Type B pancreatic cell (in vitro differentiated cells): Measurements from ENCODE around the gene NCF4. TPM values are rescaled to one million over a fixed set of nuclear protein-coding genes. Genes with fewer than 3 reads are reported as not detected.

Experiments used
- DNase-seq: peaks from one replicate; pipeline ENCODE4 v3.0.0; 2021; ENCODE audit warnings: mixed read lengths; ENCODE audit not compliant: unreplicated experiment; ENCODE audit errors: extremely low spot score
- H3K27ac Mint-ChIP-seq: 2 replicates; pipeline ENCODE4 v1.8.0; 2021; ENCODE audit warnings: mild to moderate bottlenecking, mixed read lengths
- H3K27me3 Mint-ChIP-seq: 2 replicates; pipeline ENCODE4 v1.8.0; 2021; ENCODE audit warnings: mixed read lengths
- H3K36me3 Mint-ChIP-seq: 2 replicates; pipeline ENCODE4 v1.8.0; 2021; ENCODE audit warnings: mixed read lengths
- H3K4me1 Mint-ChIP-seq: one replicate; pipeline ENCODE4 v1.8.0; 2021; ENCODE audit warnings: mixed read lengths; ENCODE audit not compliant: unreplicated experiment
- H3K4me3 Mint-ChIP-seq: 2 replicates; pipeline ENCODE4 v1.8.0; 2021; ENCODE audit warnings: mild to moderate bottlenecking, mixed read lengths
- H3K9me3 Mint-ChIP-seq: 2 replicates; pipeline ENCODE4 v1.8.0; 2021; ENCODE audit warnings: mixed read lengths
- total RNA-seq: library from RNA; stranded (reverse); gene quantifications from 2 replicates; pipeline ENCODE4 v1.2.1, GENCODE V29; 2021; ENCODE audit warnings: low replicate concordance
- TF ChIP-seq, protein P1 (sequence below): fragments of 200-600 bp; sonication (generic); conservative IDR thresholded peaks from 2 replicates; pipeline ENCODE4 v1.5.0; 2021; ENCODE audit warnings: antibody characterized with exemption, mild to moderate bottlenecking

NCF4 gene
- total RNA-seq, 1 donor from 2014 or later, result not detected

GRCh38 chr22:36872866-36873498 lies 12.2 kb downstream of the NCF4 start:
- H3K36me3 Mint-ChIP-seq, result no peaks in the 10 kb centered on the region
- peaks cover 21% of the 10 kb centered on the region for H3K27me3 Mint-ChIP-seq

GRCh38 chr22:36873614-36874308 lies 13.0 kb downstream of the NCF4 start:
- Mint-ChIP-seq H3K27me3 (peaks cover 25% of the 10 kb centered on the region), H3K27ac (peak overlapping the region; percentile 53), H3K4me3 (no peak overlapping the region), H3K36me3 (no peaks in the 10 kb centered on the region), H3K4me1 (no peaks in the 10 kb centered on the region), H3K9me3 (no peaks in the 10 kb centered on the region)
- TF ChIP-seq, protein P1, sequence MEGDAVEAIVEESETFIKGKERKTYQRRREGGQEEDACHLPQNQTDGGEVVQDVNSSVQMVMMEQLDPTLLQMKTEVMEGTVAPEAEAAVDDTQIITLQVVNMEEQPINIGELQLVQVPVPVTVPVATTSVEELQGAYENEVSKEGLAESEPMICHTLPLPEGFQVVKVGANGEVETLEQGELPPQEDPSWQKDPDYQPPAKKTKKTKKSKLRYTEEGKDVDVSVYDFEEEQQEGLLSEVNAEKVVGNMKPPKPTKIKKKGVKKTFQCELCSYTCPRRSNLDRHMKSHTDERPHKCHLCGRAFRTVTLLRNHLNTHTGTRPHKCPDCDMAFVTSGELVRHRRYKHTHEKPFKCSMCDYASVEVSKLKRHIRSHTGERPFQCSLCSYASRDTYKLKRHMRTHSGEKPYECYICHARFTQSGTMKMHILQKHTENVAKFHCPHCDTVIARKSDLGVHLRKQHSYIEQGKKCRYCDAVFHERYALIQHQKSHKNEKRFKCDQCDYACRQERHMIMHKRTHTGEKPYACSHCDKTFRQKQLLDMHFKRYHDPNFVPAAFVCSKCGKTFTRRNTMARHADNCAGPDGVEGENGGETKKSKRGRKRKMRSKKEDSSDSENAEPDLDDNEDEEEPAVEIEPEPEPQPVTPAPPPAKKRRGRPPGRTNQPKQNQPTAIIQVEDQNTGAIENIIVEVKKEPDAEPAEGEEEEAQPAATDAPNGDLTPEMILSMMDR, result peak; percentile 57
- no peak for DNase-seq

More at GRCh38 chr22:36872866-36873498, 12.2 kb downstream of the NCF4 start:
- no peak for DNase-seq
- H3K9me3 Mint-ChIP-seq, result no peaks in the 10 kb centered on the region
- no peak overlapping the region for H3K4me3 Mint-ChIP-seq
- no peak overlapping the region for H3K27ac Mint-ChIP-seq
- TF ChIP-seq, protein P1, result no peak
- H3K4me1 Mint-ChIP-seq, result no peaks in the 10 kb centered on the region

DNA sequence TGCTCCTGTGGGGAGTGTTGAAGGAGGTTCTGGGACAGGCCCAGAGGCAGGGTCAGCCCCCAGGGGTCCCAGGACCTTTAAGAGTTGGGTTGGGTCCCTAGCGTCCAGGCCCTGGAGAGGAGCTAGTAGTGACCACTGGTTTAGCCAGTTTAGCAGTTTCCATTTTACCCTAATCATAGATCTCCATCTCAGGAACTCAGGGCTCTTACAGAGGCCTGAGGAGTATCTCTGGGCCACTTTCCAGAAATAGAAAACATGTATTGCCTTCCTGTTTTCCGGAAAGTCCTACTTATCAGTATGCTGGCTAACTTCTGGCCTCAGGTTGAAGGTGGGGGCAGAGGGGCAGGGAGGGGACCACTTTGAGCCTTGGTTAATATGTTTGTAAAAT lies 13.5 kb downstream of the NCF4 start:
- Mint-ChIP-seq H3K4me3 (no peak overlapping the region), H3K27ac (peak overlapping the region; percentile 53), H3K36me3 (no peaks in the 10 kb centered on the region)

DNA sequence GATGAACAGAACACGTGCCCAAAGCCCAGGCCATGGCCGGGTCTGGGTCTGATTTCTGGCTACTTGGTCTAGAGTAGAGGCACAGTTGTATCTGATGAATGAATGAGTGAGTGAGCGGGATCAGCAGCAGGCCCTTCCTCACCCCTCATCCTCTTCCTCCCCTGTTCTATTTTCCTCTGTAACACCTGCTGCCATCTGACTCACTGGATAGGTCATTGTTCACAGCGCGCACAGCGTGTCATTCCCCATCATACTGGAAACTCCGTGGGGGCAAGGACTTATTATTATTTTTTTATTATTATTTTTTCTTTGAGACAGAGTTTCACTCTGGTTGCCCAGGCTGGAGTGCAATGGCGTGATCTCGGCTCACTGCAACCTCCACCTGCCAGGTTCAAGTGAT lies 13.9 kb downstream of the NCF4 start:
- TF ChIP-seq, protein P1, result no peak
- Mint-ChIP-seq H3K4me3 (no peak overlapping the region), H3K27ac (no peak overlapping the region), H3K36me3 (no peaks in the 10 kb centered on the region), H3K9me3 (no peaks in the 10 kb centered on the region), H3K4me1 (no peaks in the 10 kb centered on the region), H3K27me3 (peaks cover 31% of the 10 kb centered on the region)
- no peak for DNase-seq

More for the DNA sequence above, 13.5 kb downstream of the NCF4 start:
- H3K4me1 Mint-ChIP-seq, result no peaks in the 10 kb centered on the region
- H3K27me3 Mint-ChIP-seq, result peaks cover 30% of the 10 kb centered on the region
- no peaks in the 10 kb centered on the region for H3K9me3 Mint-ChIP-seq
- TF ChIP-seq, protein P1, result no peak
- no peak for DNase-seq

GRCh38 chr22:36875741-36876140 lies 14.9 kb downstream of the NCF4 start:
- no peak overlapping the region for H3K4me3 Mint-ChIP-seq
- peaks cover 23% of the 10 kb centered on the region for H3K27me3 Mint-ChIP-seq
- no peaks in the 10 kb centered on the region for H3K4me1 Mint-ChIP-seq
- TF ChIP-seq, protein P1, result no peak
- no peak for DNase-seq
- no peaks in the 10 kb centered on the region for H3K9me3 Mint-ChIP-seq
- H3K27ac Mint-ChIP-seq, result no peak overlapping the region
- H3K36me3 Mint-ChIP-seq, result no peaks in the 10 kb centered on the region
